NCI-H1417 (cell line): ENCODE measurements around the gene FADS1.

Experiments
- DNase-seq, 3 experiments: peaks; one replicate each; lab custom pipeline; 2025; lab: John Stamatoyannopoulos, UW

FADS1 gene

GRCh38 chr11:61795876-61796526 lies 20.8 kb downstream of the FADS1 start:
- no peak for DNase-seq

- no peak for DNase-seq
These were observed 21.3 kb downstream of the FADS1 start for GRCh38 chr11:61795459-61795858.

GRCh38 chr11:61794579-61794978 lies 22.2 kb downstream of the FADS1 start:
- DNase-seq, result no peak

GRCh38 chr11:61793829-61794204 lies 23.0 kb downstream of the FADS1 start:
- DNase-seq, result no peak

GRCh38 chr11:61793083-61793828 lies 23.5 kb downstream of the FADS1 start:
- DNase-seq, result peak in 1 of 3 experiments; percentile 89

GRCh38 chr11:61792310-61793082 lies 24.3 kb downstream of the FADS1 start, which contains the start of the genes FEN1 and TMEM258:
FEN1 (plus strand) TSS chr11:61792911; CDS start chr11:61795362, 2,451 bp downstream.
TMEM258 (minus strand) TSS chr11:61792599; CDS start chr11:61792558, 41 bp downstream.
- peak; percentile 90 to 98 (median 98) for DNase-seq

GRCh38 chr11:61791737-61792309 lies 25.0 kb downstream of the FADS1 start:
- peak; percentile 6 to 85 (median 78) for DNase-seq

GRCh38 chr11:61787928-61788491 lies 28.8 kb downstream of the FADS1 start:
- DNase-seq, result peak in 1 of 3 experiments; percentile 26

- DNase-seq, result no peak
These were observed 30.9 kb downstream of the FADS1 start for GRCh38 chr11:61785837-61786402.

GRCh38 chr11:61784506-61784805 lies 32.3 kb downstream of the FADS1 start:
- DNase-seq, result no peak

- no peak for DNase-seq
These were observed 32.9 kb downstream of the FADS1 start for GRCh38 chr11:61783717-61784505.

- DNase-seq, result no peak
These were observed 34.0 kb downstream of the FADS1 start for GRCh38 chr11:61782841-61783240.

- no peak for DNase-seq
These were observed 34.5 kb downstream of the FADS1 start for GRCh38 chr11:61782299-61782698.

- no peak for DNase-seq
These were observed 35.2 kb downstream of the FADS1 start for GRCh38 chr11:61781585-61781984.

GRCh38 chr11:61780581-61781162 lies 36.1 kb downstream of the FADS1 start:
- no peak for DNase-seq

- DNase-seq, result no peak
These were observed 36.9 kb downstream of the FADS1 start for GRCh38 chr11:61779666-61780525.

- no peak for DNase-seq
These were observed 37.7 kb downstream of the FADS1 start for GRCh38 chr11:61778920-61779650.

GRCh38 chr11:61778357-61778886 lies 38.4 kb downstream of the FADS1 start:
- DNase-seq, result no peak
